ENCODE results near the gene KIAA0753. TPM values are rescaled to one million over a fixed set of nuclear protein-coding genes. Genes with fewer than 3 reads are reported as not detected.

Gene KIAA0753
- total RNA-seq, 4 donors from 2014 or later, result 33.9 to 58.8 (median 40.2) TPM

- TF ChIP-seq EP300 (IDR thresholded peaks at IDR 0.05) (no peak), POLR2AphosphoS5 (IDR thresholded peaks at IDR 0.05) (no peak), POLR2A (IDR thresholded peaks at IDR 0.05) (no peak)
- TF ChIP-seq, protein P1, sequence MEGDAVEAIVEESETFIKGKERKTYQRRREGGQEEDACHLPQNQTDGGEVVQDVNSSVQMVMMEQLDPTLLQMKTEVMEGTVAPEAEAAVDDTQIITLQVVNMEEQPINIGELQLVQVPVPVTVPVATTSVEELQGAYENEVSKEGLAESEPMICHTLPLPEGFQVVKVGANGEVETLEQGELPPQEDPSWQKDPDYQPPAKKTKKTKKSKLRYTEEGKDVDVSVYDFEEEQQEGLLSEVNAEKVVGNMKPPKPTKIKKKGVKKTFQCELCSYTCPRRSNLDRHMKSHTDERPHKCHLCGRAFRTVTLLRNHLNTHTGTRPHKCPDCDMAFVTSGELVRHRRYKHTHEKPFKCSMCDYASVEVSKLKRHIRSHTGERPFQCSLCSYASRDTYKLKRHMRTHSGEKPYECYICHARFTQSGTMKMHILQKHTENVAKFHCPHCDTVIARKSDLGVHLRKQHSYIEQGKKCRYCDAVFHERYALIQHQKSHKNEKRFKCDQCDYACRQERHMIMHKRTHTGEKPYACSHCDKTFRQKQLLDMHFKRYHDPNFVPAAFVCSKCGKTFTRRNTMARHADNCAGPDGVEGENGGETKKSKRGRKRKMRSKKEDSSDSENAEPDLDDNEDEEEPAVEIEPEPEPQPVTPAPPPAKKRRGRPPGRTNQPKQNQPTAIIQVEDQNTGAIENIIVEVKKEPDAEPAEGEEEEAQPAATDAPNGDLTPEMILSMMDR (IDR thresholded peaks at IDR 0.05), result no peak
- H3K36me3 ChIP-seq, result no peaks in the 10 kb centered on the region
- H3K27ac ChIP-seq, result no peak overlapping the region
- H3K4me1 ChIP-seq, result no peaks in the 10 kb centered on the region
- H3K27me3 ChIP-seq, result peaks cover 43% of the 10 kb centered on the region
- H3K9me3 ChIP-seq, result no peaks in the 10 kb centered on the region
- H3K4me3 ChIP-seq, result no peak overlapping the region
- no peak for ATAC-seq
- 57 to 69% methylated on average over 6 of the region's 7 CpGs for WGBS, 2 donors (ENCODE audit: low coverage in 1 of 2)
Observed at GRCh38 chr17:6684460-6684783, 43.9 kb upstream of the KIAA0753 start.

- Histone ChIP-seq H3K9me3 (no peaks in the 10 kb centered on the region), H3K36me3 (no peaks in the 10 kb centered on the region), H3K4me1 (no peaks in the 10 kb centered on the region), H3K27me3 (peaks cover 47% of the 10 kb centered on the region), H3K27ac (no peak overlapping the region), H3K4me3 (no peak overlapping the region)
- no CpG with 5 or more reads among the region's 3 CpGs for WGBS, 2 donors (ENCODE audit: low coverage in 1 of 2)
- TF ChIP-seq, protein P1 (IDR thresholded peaks at IDR 0.05), result no peak
- no peak for TF ChIP-seq POLR2AphosphoS5 (IDR thresholded peaks at IDR 0.05)
- no peak for TF ChIP-seq EP300 (IDR thresholded peaks at IDR 0.05)
- TF ChIP-seq POLR2A (IDR thresholded peaks at IDR 0.05), result no peak
- ATAC-seq, result no peak
Observed at GRCh38 chr17:6683730-6684459, 43.4 kb upstream of the KIAA0753 start.

DNA sequence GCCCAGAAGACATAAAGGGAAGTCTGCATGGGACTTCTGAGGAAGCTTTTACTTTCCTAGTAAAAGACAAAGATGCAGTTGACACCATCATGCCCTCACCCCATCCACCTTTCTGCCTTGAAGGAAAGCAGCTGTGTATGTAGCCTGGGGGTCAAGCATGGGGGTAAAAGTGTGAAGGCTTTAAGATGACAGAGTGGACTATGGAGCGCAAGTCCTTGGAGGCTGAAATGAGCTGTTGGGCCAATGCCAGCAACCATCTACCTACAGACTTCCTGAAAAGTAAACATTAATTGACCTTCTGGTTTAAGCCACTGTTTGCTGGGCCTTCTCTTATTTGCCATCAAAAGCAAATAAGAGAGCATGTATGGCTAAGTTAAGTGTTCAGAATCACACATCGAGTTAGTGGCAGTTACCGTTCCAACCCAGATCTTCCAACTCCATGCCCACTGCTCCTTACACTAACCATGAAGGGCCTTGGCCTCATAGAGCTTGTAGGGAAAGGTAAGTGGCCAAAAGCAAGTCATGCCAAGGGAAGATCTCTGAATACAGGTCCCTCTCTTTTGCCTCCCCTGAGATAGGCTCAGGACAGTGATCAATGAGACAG lies 42.7 kb upstream of the KIAA0753 start:
- no peaks in the 10 kb centered on the region for H3K36me3 ChIP-seq
- H3K4me1 ChIP-seq, result no peaks in the 10 kb centered on the region
- no peak for ATAC-seq
- no peaks in the 10 kb centered on the region for H3K9me3 ChIP-seq
- TF ChIP-seq, protein P1 (IDR thresholded peaks at IDR 0.05), result no peak
- TF ChIP-seq POLR2AphosphoS5 (IDR thresholded peaks at IDR 0.05) (no peak), POLR2A (IDR thresholded peaks at IDR 0.05) (no peak), EP300 (IDR thresholded peaks at IDR 0.05) (no peak)
- peaks cover 54% of the 10 kb centered on the region for H3K27me3 ChIP-seq
- 95 to 100% methylated on average over 2 to 3 of the region's 3 CpGs for WGBS, 2 donors (ENCODE audit: low coverage in 1 of 2)
- no peak overlapping the region for H3K4me3 ChIP-seq
- H3K27ac ChIP-seq, result no peak overlapping the region

GRCh38 chr17:6682339-6682738 lies 41.8 kb upstream of the KIAA0753 start:
- TF ChIP-seq, protein P1 (IDR thresholded peaks at IDR 0.05), result no peak
- no peak for TF ChIP-seq POLR2A (IDR thresholded peaks at IDR 0.05)
- TF ChIP-seq EP300 (IDR thresholded peaks at IDR 0.05), result no peak
- TF ChIP-seq POLR2AphosphoS5 (IDR thresholded peaks at IDR 0.05), result no peak
- Histone ChIP-seq H3K9me3 (no peaks in the 10 kb centered on the region), H3K4me3 (no peak overlapping the region), H3K36me3 (no peaks in the 10 kb centered on the region), H3K27me3 (peaks cover 62% of the 10 kb centered on the region), H3K27ac (no peak overlapping the region), H3K4me1 (no peaks in the 10 kb centered on the region)
- 83 to 92% methylated on average over 2 to 3 of the region's 4 CpGs for WGBS, 2 donors (ENCODE audit: low coverage in 1 of 2)
- ATAC-seq, result no peak

GRCh38 chr17:6681671-6682070 lies 41.2 kb upstream of the KIAA0753 start:
- TF ChIP-seq POLR2AphosphoS5 (IDR thresholded peaks at IDR 0.05), result no peak
- TF ChIP-seq EP300 (IDR thresholded peaks at IDR 0.05), result no peak
- TF ChIP-seq, protein P1 (IDR thresholded peaks at IDR 0.05), result no peak
- no peak for TF ChIP-seq POLR2A (IDR thresholded peaks at IDR 0.05)
- Histone ChIP-seq H3K36me3 (no peaks in the 10 kb centered on the region), H3K4me1 (no peaks in the 10 kb centered on the region), H3K27ac (no peak overlapping the region), H3K9me3 (no peaks in the 10 kb centered on the region), H3K27me3 (peaks cover 69% of the 10 kb centered on the region), H3K4me3 (no peak overlapping the region)
- WGBS, 2 donors (ENCODE audit: low coverage in 1 of 2), result 73% methylated on average over 5 of the region's 5 CpGs; no CpG with 5 or more reads in 1 of the 2 donors
- no peak for ATAC-seq

Data from gastroesophageal sphincter (tissue), 4 donors.